GM12891 (cell line): ENCODE results near the gene FNDC3B.
"Not testable (repeated sequence)": the region's sequence is repeated elsewhere in the genome, so short reads cannot be mapped to it uniquely, and the experiment has no call there.

Experiments
- DNase-seq: peaks from one replicate; pipeline ENCODE4 v3.0.0; 2011; ENCODE audit warnings: low spot score; ENCODE audit not compliant: insufficient read length
- FAIRE-seq: peaks from 2 replicates; lab custom pipeline; 2011; peaks lifted over from hg19 to GRCh38; lab: Jason Lieb, UNC
- PAX5 ChIP-seq: IDR thresholded peaks from 2 replicates; pipeline ENCODE4 v1.6.1; 2011; ENCODE audit warnings: low read length, moderate library complexity, mild to moderate bottlenecking; ENCODE audit not compliant: insufficient read depth, severe bottlenecking
- POLR2A ChIP-seq: IDR thresholded peaks from 2 replicates; pipeline ENCODE4 v1.6.1; 2011; ENCODE audit warnings: low read depth, low read length, control low read depth
- POLR2AphosphoS5 ChIP-seq: IDR thresholded peaks from 2 replicates; pipeline ENCODE4 v1.6.1; 2011; ENCODE audit warnings: low read depth, low read length, control low read depth
- POU2F2 ChIP-seq: IDR thresholded peaks from 2 replicates; pipeline ENCODE4 v1.6.1; 2011; ENCODE audit warnings: low read depth, mild to moderate bottlenecking, control low read depth, low read length, moderate library complexity
- SPI1 ChIP-seq: IDR thresholded peaks from 2 replicates; pipeline ENCODE4 v1.6.1; 2011; ENCODE audit warnings: low read depth, low read length, control low read depth
- TAF1 ChIP-seq: IDR thresholded peaks from 2 replicates; pipeline ENCODE4 v1.6.1; 2011; ENCODE audit warnings: low read depth, low read length, control low read depth

FNDC3B gene

GRCh38 chr3:172357850-172358754 is 318.7 kb downstream of the FNDC3B start:
- FAIRE-seq: no peak
- DNase-seq: no peak
- TF ChIP-seq POLR2A (no peak), POLR2AphosphoS5 (no peak), POU2F2 (no peak)

GRCh38 chr3:172359231-172359630 is 319.9 kb downstream of the FNDC3B start:
- DNase-seq (no peak), FAIRE-seq (no peak)
- TF ChIP-seq POLR2AphosphoS5: no peak
- TF ChIP-seq POLR2A: no peak
- no peak for TF ChIP-seq PAX5
- TF ChIP-seq POU2F2: no peak
- no peak for TF ChIP-seq SPI1
- no peak for TF ChIP-seq TAF1

GRCh38 chr3:172359996-172360395 is 320.6 kb downstream of the FNDC3B start:
- DNase-seq (no peak), FAIRE-seq (no peak)
- no peak for TF ChIP-seq POLR2AphosphoS5
- no peak for TF ChIP-seq SPI1
- no peak for TF ChIP-seq TAF1
- TF ChIP-seq POLR2A: no peak
- TF ChIP-seq PAX5: no peak

GRCh38 chr3:172362583-172362982 is 323.2 kb downstream of the FNDC3B start:
- FAIRE-seq (no peak), DNase-seq (no peak)
- TF ChIP-seq SPI1: no peak

- TF ChIP-seq POU2F2 (no peak), POLR2AphosphoS5 (no peak), SPI1 (no peak), TAF1 (no peak), POLR2A (no peak), PAX5 (no peak)
- FAIRE-seq (no peak), DNase-seq (no peak)
Observed at GRCh38 chr3:172364374-172365027, 325.1 kb downstream of the FNDC3B start.

- DNase-seq: no peak
- TF ChIP-seq TAF1 (no peak), SPI1 (no peak), POU2F2 (no peak)
- no peak for FAIRE-seq
Observed at GRCh38 chr3:172365028-172365567, 325.7 kb downstream of the FNDC3B start.

- TF ChIP-seq POLR2A (no peak), PAX5 (no peak), POU2F2 (no peak), TAF1 (no peak), POLR2AphosphoS5 (no peak), SPI1 (no peak)
- FAIRE-seq: no peak
- no peak for DNase-seq
Observed at GRCh38 chr3:172367205-172368105, 328.1 kb downstream of the FNDC3B start.

- FAIRE-seq, DNase-seq: not testable (repeated sequence)
Observed at GRCh38 chr3:172368556-172368955, 329.2 kb downstream of the FNDC3B start.

- FAIRE-seq (no peak), DNase-seq (no peak)
- TF ChIP-seq POU2F2 (no peak), POLR2A (no peak), POLR2AphosphoS5 (no peak), SPI1 (no peak), TAF1 (no peak), PAX5 (no peak)
Observed at GRCh38 chr3:172369590-172370259, 330.3 kb downstream of the FNDC3B start.
